Osteoblast (primary cell): ENCODE data around the gene MAPK7. TPM values are rescaled to one million over a fixed set of nuclear protein-coding genes. Genes with fewer than 3 reads are reported as not detected.

ENCODE experiments used
- DNase-seq: peaks from one replicate; pipeline ENCODE4 v3.0.0; 2011; ENCODE audit warnings: low spot score, mixed read lengths; ENCODE audit not compliant: insufficient read length; ENCODE audit errors: missing footprints
- H2AFZ ChIP-seq: 2 replicates; pipeline ENCODE4 v1.6.0; 2011; ENCODE audit warnings: mild to moderate bottlenecking, low read length
- H3K27ac ChIP-seq: 2 replicates; pipeline ENCODE4 v1.5.1; 2011; ENCODE audit warnings: mild to moderate bottlenecking, low read depth, low read length, moderate library complexity
- H3K27me3 ChIP-seq: 2 replicates; pipeline ENCODE4 v1.6.0; 2012; ENCODE audit warnings: mild to moderate bottlenecking, control low read depth, inconsistent platforms, low read length, moderate library complexity; ENCODE audit not compliant: insufficient read depth
- H3K36me3 ChIP-seq: 2 replicates; pipeline ENCODE4 v1.5.1; 2011; ENCODE audit warnings: mild to moderate bottlenecking, low read length, control low read depth, moderate library complexity; ENCODE audit not compliant: insufficient read depth
- H3K4me1 ChIP-seq: 2 replicates; pipeline ENCODE4 v1.5.1; 2011; ENCODE audit warnings: mild to moderate bottlenecking, low read length, control low read depth, moderate library complexity; ENCODE audit not compliant: insufficient read depth
- H3K4me2 ChIP-seq: 2 replicates; pipeline ENCODE4 v1.6.0; 2011; ENCODE audit warnings: mild to moderate bottlenecking, low read length; ENCODE audit not compliant: insufficient read depth
- H3K4me3 ChIP-seq: fragments of 200-600 bp; sonication (generic); 3 replicates; pipeline ENCODE4 v1.5.1; 2012; ENCODE audit warnings: mild to moderate bottlenecking, low read length, inconsistent platforms; ENCODE audit not compliant: insufficient read depth
- H3K79me2 ChIP-seq: 2 replicates; pipeline ENCODE4 v1.6.0; 2012; ENCODE audit warnings: mild to moderate bottlenecking, low read length, control low read depth, inconsistent platforms; ENCODE audit not compliant: insufficient read depth
- H3K9me3 ChIP-seq: 2 replicates; pipeline ENCODE4 v1.5.1; 2011; ENCODE audit warnings: low read depth, low read length, control low read depth
- H4K20me1 ChIP-seq: 2 replicates; pipeline ENCODE4 v1.6.0; 2012; ENCODE audit warnings: mild to moderate bottlenecking, low read length, control low read depth; ENCODE audit not compliant: insufficient read depth
- CTCF ChIP-seq: IDR thresholded peaks from 2 replicates; pipeline ENCODE4 v1.5.1; 2011; ENCODE audit warnings: mild to moderate bottlenecking, low read depth, low read length, moderate library complexity; ENCODE audit errors: extremely low read depth
- total RNA-seq: library from RNA; depleted of rRNA; stranded (reverse); fragments of >200 nt; gene quantifications from 2 replicates; pipeline ENCODE4 v1.2.3, GENCODE V29; 2012

Gene MAPK7
- total RNA-seq, 1 donor: 12.7 TPM

- Histone ChIP-seq H3K79me2 (peaks cover 5% of the 10 kb centered on the region), H3K27me3 (no peaks in the 10 kb centered on the region), H3K4me2 (peak overlapping the region; percentile 74), H4K20me1 (peaks cover 11% of the 10 kb centered on the region), H3K4me1 (peaks cover 35% of the 10 kb centered on the region), H3K27ac (peak overlapping the region; percentile 53), H3K4me3 (peak overlapping the region; percentile 42), H2AFZ (no peak overlapping the region), H3K36me3 (peaks cover 44% of the 10 kb centered on the region), H3K9me3 (no peaks in the 10 kb centered on the region)
- TF ChIP-seq CTCF: no peak
- peak; percentile 95 for DNase-seq
These were observed 8.0 kb downstream of the MAPK7 start for GRCh38 chr17:19386051-19386929.

- H3K79me2 ChIP-seq: peaks cover 3% of the 10 kb centered on the region
- H2AFZ ChIP-seq: no peak within 1 kb of the TSS
- no peaks in the 10 kb centered on the region for H3K9me3 ChIP-seq
- peak; percentile 93 for DNase-seq
- H3K4me3 ChIP-seq: peak within 1 kb of the TSS; percentile 51
- peak within 1 kb of the TSS; percentile 74 for H3K4me2 ChIP-seq
- peaks cover 11% of the 10 kb centered on the region for H4K20me1 ChIP-seq
- peak within 1 kb of the TSS; percentile 83 for H3K27ac ChIP-seq
- no peaks in the 10 kb centered on the region for H3K27me3 ChIP-seq
- peaks cover 35% of the 10 kb centered on the region for H3K4me1 ChIP-seq
- H3K36me3 ChIP-seq: peaks cover 36% of the 10 kb centered on the region
- TF ChIP-seq CTCF: no peak
These were observed 8.9 kb downstream of the MAPK7 start, which contains the start of gene MFAP4 for GRCh38 chr17:19386974-19387920. MFAP4 (minus strand) TSS chr17:19387190; CDS start chr17:19387155, 35 bp downstream.

- Histone ChIP-seq H3K27ac (peak overlapping the region; percentile 83), H2AFZ (no peak overlapping the region), H3K4me1 (peaks cover 35% of the 10 kb centered on the region), H3K79me2 (no peaks in the 10 kb centered on the region), H4K20me1 (peaks cover 6% of the 10 kb centered on the region), H3K4me3 (peak overlapping the region; percentile 13), H3K9me3 (no peaks in the 10 kb centered on the region), H3K27me3 (no peaks in the 10 kb centered on the region), H3K4me2 (peak overlapping the region; percentile 74), H3K36me3 (peaks cover 29% of the 10 kb centered on the region)
- TF ChIP-seq CTCF: no peak
- DNase-seq: peak; percentile 78
These were observed 9.7 kb downstream of the MAPK7 start for GRCh38 chr17:19387921-19388521.
